ENCODE measurements around the gene FMN1. TPM values are rescaled to one million over a fixed set of nuclear protein-coding genes. Genes with fewer than 3 reads are reported as not detected.

FMN1 gene
- total RNA-seq, 1 experiment from 2014 or later = 0.37 TPM

DNA sequence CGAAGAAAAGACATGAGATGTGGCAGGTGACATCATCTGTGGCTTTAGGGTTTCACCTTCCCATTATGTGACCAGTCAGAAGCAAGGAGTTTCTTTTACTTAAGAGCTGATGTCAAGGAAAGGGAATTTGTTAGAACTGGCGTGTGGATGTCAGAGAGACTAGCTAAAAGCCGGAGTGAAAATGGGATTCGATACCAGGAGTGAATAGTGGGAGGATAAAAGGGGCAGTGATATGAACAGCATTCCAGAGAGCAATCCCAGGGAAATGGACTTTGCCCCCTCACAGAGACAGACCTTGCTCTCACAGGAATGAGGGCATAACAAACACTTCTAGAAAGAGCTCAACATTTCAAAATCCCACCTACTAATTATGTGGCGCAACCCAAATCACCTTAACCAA, 5.9 kb upstream of the FMN1 start:
- TF ChIP-seq, protein P1, sequence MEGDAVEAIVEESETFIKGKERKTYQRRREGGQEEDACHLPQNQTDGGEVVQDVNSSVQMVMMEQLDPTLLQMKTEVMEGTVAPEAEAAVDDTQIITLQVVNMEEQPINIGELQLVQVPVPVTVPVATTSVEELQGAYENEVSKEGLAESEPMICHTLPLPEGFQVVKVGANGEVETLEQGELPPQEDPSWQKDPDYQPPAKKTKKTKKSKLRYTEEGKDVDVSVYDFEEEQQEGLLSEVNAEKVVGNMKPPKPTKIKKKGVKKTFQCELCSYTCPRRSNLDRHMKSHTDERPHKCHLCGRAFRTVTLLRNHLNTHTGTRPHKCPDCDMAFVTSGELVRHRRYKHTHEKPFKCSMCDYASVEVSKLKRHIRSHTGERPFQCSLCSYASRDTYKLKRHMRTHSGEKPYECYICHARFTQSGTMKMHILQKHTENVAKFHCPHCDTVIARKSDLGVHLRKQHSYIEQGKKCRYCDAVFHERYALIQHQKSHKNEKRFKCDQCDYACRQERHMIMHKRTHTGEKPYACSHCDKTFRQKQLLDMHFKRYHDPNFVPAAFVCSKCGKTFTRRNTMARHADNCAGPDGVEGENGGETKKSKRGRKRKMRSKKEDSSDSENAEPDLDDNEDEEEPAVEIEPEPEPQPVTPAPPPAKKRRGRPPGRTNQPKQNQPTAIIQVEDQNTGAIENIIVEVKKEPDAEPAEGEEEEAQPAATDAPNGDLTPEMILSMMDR (conservative IDR thresholded peaks at IDR 0.05; ENCODE audit: low read depth, low read length) = no peak
- no peak for TF ChIP-seq EZH2 (IDR thresholded peaks at IDR 0.05; ENCODE audit: borderline replicate concordance, low read depth, low read length, poor library complexity, severe bottlenecking)
- Histone ChIP-seq H3K27me3 (replicated peaks; ENCODE audit: insufficient read depth, low read depth, low read length, poor library complexity) (peaks cover 21% of the 10 kb centered on the region), H3K9me3 (ENCODE audit: low read depth, low read length, poor library complexity, severe bottlenecking) (no peaks in the 10 kb centered on the region), H3K27ac (ENCODE audit: low read depth, low read length, poor library complexity, severe bottlenecking) (no peak overlapping the region), H3K4me3 (ENCODE audit: low read depth, low read length, poor library complexity, severe bottlenecking) (no peak overlapping the region), H3K4me1 (ENCODE audit: insufficient read depth, low read length, poor library complexity, severe bottlenecking) (no peaks in the 10 kb centered on the region), H3K36me3 (ENCODE audit: insufficient read depth, low read length, poor library complexity, severe bottlenecking) (no peaks in the 10 kb centered on the region)
- BruUV-seq (replicated peaks) = no TSS peak
- no peak for DNase-seq (ENCODE audit: low spot score)
- CTCF ChIA-PET = no interaction called here
- intact Hi-C loops (cut with micrococcal nuclease; ENCODE audit: unreplicated experiment) = no loop called here
- POLR2A ChIA-PET (ENCODE audit: low non-redundant PET) = no interaction called here

DNA sequence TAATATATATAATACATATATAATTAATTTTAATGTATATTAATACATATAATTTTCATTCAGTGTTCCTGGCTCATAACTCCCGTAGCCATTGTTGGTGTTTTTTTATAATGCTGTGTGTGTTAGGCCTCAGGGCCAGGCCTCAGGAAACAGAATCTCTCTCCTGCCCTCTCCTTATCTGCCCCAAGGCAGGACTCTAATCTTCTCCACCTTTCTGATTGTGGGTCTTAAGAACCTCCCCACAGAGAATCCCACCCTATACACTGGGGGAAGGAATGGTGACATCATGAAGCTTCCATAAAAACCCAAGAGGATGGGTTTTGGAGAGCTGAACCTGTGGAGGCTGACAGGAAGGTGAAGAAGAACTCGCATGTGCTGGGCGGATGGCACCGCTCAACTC, 4.0 kb upstream of the FMN1 start:
- no peaks in the 10 kb centered on the region for H3K36me3 ChIP-seq (ENCODE audit: insufficient read depth, low read length, poor library complexity, severe bottlenecking)
- CTCF ChIA-PET = no interaction called here
- H3K4me1 ChIP-seq (ENCODE audit: insufficient read depth, low read length, poor library complexity, severe bottlenecking) = no peaks in the 10 kb centered on the region
- H3K27me3 ChIP-seq (replicated peaks; ENCODE audit: insufficient read depth, low read depth, low read length, poor library complexity) = peaks cover 23% of the 10 kb centered on the region
- no TSS peak for BruUV-seq (replicated peaks)
- no peak for DNase-seq (ENCODE audit: low spot score)
- intact Hi-C loops (cut with micrococcal nuclease; ENCODE audit: unreplicated experiment) = no loop called here
- H3K4me3 ChIP-seq (ENCODE audit: low read depth, low read length, poor library complexity, severe bottlenecking) = no peak overlapping the region
- no peaks in the 10 kb centered on the region for H3K9me3 ChIP-seq (ENCODE audit: low read depth, low read length, poor library complexity, severe bottlenecking)
- TF ChIP-seq, protein P1 (conservative IDR thresholded peaks at IDR 0.05; ENCODE audit: low read depth, low read length) = no peak
- TF ChIP-seq EZH2 (IDR thresholded peaks at IDR 0.05; ENCODE audit: borderline replicate concordance, low read depth, low read length, poor library complexity, severe bottlenecking) = no peak
- no peak overlapping the region for H3K27ac ChIP-seq (ENCODE audit: low read depth, low read length, poor library complexity, severe bottlenecking)
- POLR2A ChIA-PET (ENCODE audit: low non-redundant PET) = no interaction called here

DNA sequence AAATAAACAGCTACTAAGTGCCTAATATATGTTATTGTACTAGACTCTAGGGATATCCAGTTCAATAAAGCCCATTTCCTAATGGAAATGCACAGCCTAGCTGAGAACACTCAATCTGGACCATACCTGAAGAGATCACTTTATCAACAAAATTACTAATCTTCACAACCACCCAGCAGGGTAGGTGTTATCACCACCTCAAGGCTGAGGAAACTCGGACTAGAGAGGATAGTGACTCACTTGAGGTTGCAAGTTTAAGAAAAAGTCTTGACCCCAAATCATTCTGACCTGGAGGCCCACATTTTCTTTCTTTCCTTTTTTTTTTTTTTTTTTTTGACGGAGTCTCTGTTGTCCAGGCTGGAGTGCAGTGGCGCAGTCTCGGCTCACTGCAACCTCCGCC, 3.1 kb upstream of the FMN1 start:
- no peak for TF ChIP-seq EZH2 (IDR thresholded peaks at IDR 0.05; ENCODE audit: borderline replicate concordance, low read depth, low read length, poor library complexity, severe bottlenecking)
- TF ChIP-seq, protein P1 (conservative IDR thresholded peaks at IDR 0.05; ENCODE audit: low read depth, low read length) = no peak
- intact Hi-C loops (cut with micrococcal nuclease; ENCODE audit: unreplicated experiment) = no loop called here
- CTCF ChIA-PET = no interaction called here
- BruUV-seq (replicated peaks) = no TSS peak
- Histone ChIP-seq H3K27me3 (replicated peaks; ENCODE audit: insufficient read depth, low read depth, low read length, poor library complexity) (peaks cover 31% of the 10 kb centered on the region), H3K4me3 (ENCODE audit: low read depth, low read length, poor library complexity, severe bottlenecking) (no peak overlapping the region), H3K36me3 (ENCODE audit: insufficient read depth, low read length, poor library complexity, severe bottlenecking) (no peaks in the 10 kb centered on the region), H3K27ac (ENCODE audit: low read depth, low read length, poor library complexity, severe bottlenecking) (no peak overlapping the region), H3K4me1 (ENCODE audit: insufficient read depth, low read length, poor library complexity, severe bottlenecking) (no peaks in the 10 kb centered on the region), H3K9me3 (ENCODE audit: low read depth, low read length, poor library complexity, severe bottlenecking) (no peaks in the 10 kb centered on the region)
- POLR2A ChIA-PET (ENCODE audit: low non-redundant PET) = no interaction called here
- no peak for DNase-seq (ENCODE audit: low spot score)

Measured in A673 (cell line).